B cell (primary cell): Measurements from ENCODE around the gene SLC45A2. TPM values are rescaled to one million over a fixed set of nuclear protein-coding genes. Genes with fewer than 3 reads are reported as not detected.

Source experiments
- ATAC-seq: fragments of 200-7000 bp; cut with Tn5 transposase; one replicate; pipeline ENCODE4 v1.10.0; 2021; ENCODE audit warnings: low read depth, mild to moderate bottlenecking, moderate number of reproducible peaks, moderate library complexity
- CTCF ChIA-PET: fragments of 350-600 bp; sonication (Branson Sonifier 250); formaldehyde crosslinking; loops from one replicate; lab custom pipeline; 2021; ENCODE audit warnings: antibody characterized with exemption, inconsistent platforms; lab: Charles Lee
- POLR2A ChIA-PET: fragments of 350-600 bp; sonication (Branson Sonifier 250); formaldehyde crosslinking; loops from one replicate; lab custom pipeline; 2021; ENCODE audit warnings: antibody characterized with exemption; lab: Charles Lee
- DNase-seq: peaks from one replicate; pipeline ENCODE4 v3.0.0; 2013
- H2AFZ ChIP-seq: 2 replicates; pipeline ENCODE4 v1.6.1; 2012; ENCODE audit warnings: mild to moderate bottlenecking, low read depth, low read length; ENCODE audit not compliant: insufficient read depth, poor library complexity, severe bottlenecking
- H3K27ac ChIP-seq, 2 donors: 1 replicate in 1 of 2; 2 replicates in 1 of 2; pipeline ENCODE4 v1.5.1; 2012 to 2013; ENCODE audit warnings: low read length in 2 of 2, mild to moderate bottlenecking in 2 of 2, moderate library complexity in 1 of 2
- H3K27me3 ChIP-seq, 4 experiments: fragments of 200-600 bp in 1 of 4; sonication (generic) in 1 of 4; replicated peaks in 1 of 4; 1 replicate in 2 of 4; 2 replicates in 2 of 4; pipeline versions ENCODE4 v1.6.1 to v1.7.0; 2013 to 2016; ENCODE audit warnings: low read length in 3 of 4, mild to moderate bottlenecking in 2 of 4, mixed read lengths in 1 of 4, moderate library complexity in 1 of 4; ENCODE audit not compliant: insufficient read depth in 4 of 4, control insufficient read depth in 3 of 4; ENCODE audit errors: control extremely low read depth in 1 of 4
- H3K36me3 ChIP-seq, 2 experiments: replicated peaks in 1 of 2; 1 replicate in 1 of 2; 2 replicates in 1 of 2; pipeline versions ENCODE4 v1.6.1 to v1.7.1; 2013; ENCODE audit warnings: low read length in 1 of 2; ENCODE audit not compliant: insufficient read depth in 2 of 2, control insufficient read depth in 1 of 2; ENCODE audit errors: control extremely low read depth in 1 of 2, extremely low read depth in 1 of 2
- H3K4me1 ChIP-seq, 2 donors: fragments of 200-600 bp in 1 of 2; sonication (generic) in 1 of 2; 1 replicate in 1 of 2; 2 replicates in 1 of 2; pipeline versions ENCODE4 v1.5.1 to v1.6.1; 2013 to 2017; ENCODE audit warnings: low read length in 2 of 2; ENCODE audit not compliant: control insufficient read depth in 2 of 2, insufficient read depth in 2 of 2
- H3K4me2 ChIP-seq: replicated peaks from 2 replicates; pipeline ENCODE3; 2012; ENCODE audit warnings: mild to moderate bottlenecking, low read depth, low read length; ENCODE audit not compliant: poor library complexity, severe bottlenecking
- H3K4me3 ChIP-seq, 5 experiments: fragments of 200-600 bp in 1 of 5; sonication (generic) in 1 of 5; 1 replicate in 3 of 5; 2 replicates in 2 of 5; pipeline versions ENCODE4 v1.5.1 to v1.7.0; 2011 to 2016; ENCODE audit warnings: low read length in 4 of 5, mild to moderate bottlenecking in 4 of 5, low read depth in 2 of 5, control low read depth in 1 of 5, moderate library complexity in 1 of 5; ENCODE audit not compliant: insufficient read depth in 1 of 5; ENCODE audit errors: control extremely low read depth in 1 of 5, extremely low read depth in 1 of 5
- H3K79me2 ChIP-seq: fragments of 200-600 bp; sonication (generic); one replicate; pipeline ENCODE4 v1.6.0; 2016; ENCODE audit warnings: low read length; ENCODE audit not compliant: control insufficient read depth, insufficient read depth
- H3K9ac ChIP-seq: fragments of 200-600 bp; sonication (generic); 2 replicates; pipeline ENCODE4 v1.6.1; 2017; ENCODE audit warnings: mild to moderate bottlenecking, low read length, moderate library complexity
- H3K9me3 ChIP-seq, 3 donors: one replicate each; pipeline versions ENCODE4 v1.6.1 to v1.7.1; 2013; ENCODE audit warnings: low read length in 2 of 3; ENCODE audit not compliant: control insufficient read depth in 2 of 3, insufficient read depth in 1 of 3; ENCODE audit errors: control extremely low read depth in 1 of 3
- H4K20me1 ChIP-seq: 2 replicates; pipeline ENCODE4 v1.6.0; 2012; ENCODE audit warnings: mild to moderate bottlenecking, low read length; ENCODE audit not compliant: insufficient read depth, control insufficient read depth, poor library complexity, severe bottlenecking
- H3K27ac Mint-ChIP-seq: one replicate; pipeline ENCODE4 v1.8.0; 2021; ENCODE audit warnings: mixed read lengths
- H3K27me3 Mint-ChIP-seq: one replicate; pipeline ENCODE4 v1.8.0; 2021; ENCODE audit warnings: mixed read lengths
- H3K4me1 Mint-ChIP-seq: one replicate; pipeline ENCODE4 v1.8.0; 2021; ENCODE audit warnings: mixed read lengths
- H3K4me3 Mint-ChIP-seq: one replicate; pipeline ENCODE4 v1.8.0; 2021; ENCODE audit warnings: mixed read lengths
- H3K9me3 Mint-ChIP-seq: one replicate; pipeline ENCODE4 v1.8.0; 2022; ENCODE audit warnings: mixed read lengths; ENCODE audit not compliant: insufficient read depth
- EZH2 ChIP-seq: IDR thresholded peaks from 2 replicates; pipeline ENCODE4 v1.6.1; 2012; ENCODE audit warnings: borderline replicate concordance, low read depth, mild to moderate bottlenecking, moderate library complexity, low read length; ENCODE audit not compliant: insufficient read depth, poor library complexity, severe bottlenecking
- WGBS: methylation state at CpG from one replicate; pipeline ENCODE4 v1.1.5; 2013; ENCODE audit warnings: missing lambda C conversion rate; ENCODE audit not compliant: insufficient coverage; 5-methylcytosine and 5-hydroxymethylcytosine counted together
- intact Hi-C: fragments of 100-400 bp; cut with micrococcal nuclease; formaldehyde crosslinking; loops from one replicate; pipeline ENCODE4 v1.10.0; 2022
- polyA plus RNA-seq: library from polyadenylated mRNA; depleted of rRNA; stranded (reverse); fragments of >200 nt; gene quantifications from 2 replicates; pipeline ENCODE4 v1.2.3, GENCODE V29; 2012
- total RNA-seq, 2 donors: library from RNA; stranded (reverse); fragments of 120-200 nt in 1 of 2; gene quantifications; 1 replicate in 1 of 2; 2 replicates in 1 of 2; pipeline versions ENCODE4 v1.2.3 to v1.2.4, GENCODE V29; 2013 to 2022
- TF ChIP-seq, protein P1 (sequence below): fragments of 200-600 bp; IDR thresholded peaks from one replicate; pipeline ENCODE4 v1.8.0; 2022; ENCODE audit warnings: antibody characterized with exemption, mild to moderate bottlenecking

The SLC45A2 gene
- total and polyA plus RNA-seq, 2 donors (not counting 1 experiment from before 2014, with no cell fraction given), result not detected

DNA sequence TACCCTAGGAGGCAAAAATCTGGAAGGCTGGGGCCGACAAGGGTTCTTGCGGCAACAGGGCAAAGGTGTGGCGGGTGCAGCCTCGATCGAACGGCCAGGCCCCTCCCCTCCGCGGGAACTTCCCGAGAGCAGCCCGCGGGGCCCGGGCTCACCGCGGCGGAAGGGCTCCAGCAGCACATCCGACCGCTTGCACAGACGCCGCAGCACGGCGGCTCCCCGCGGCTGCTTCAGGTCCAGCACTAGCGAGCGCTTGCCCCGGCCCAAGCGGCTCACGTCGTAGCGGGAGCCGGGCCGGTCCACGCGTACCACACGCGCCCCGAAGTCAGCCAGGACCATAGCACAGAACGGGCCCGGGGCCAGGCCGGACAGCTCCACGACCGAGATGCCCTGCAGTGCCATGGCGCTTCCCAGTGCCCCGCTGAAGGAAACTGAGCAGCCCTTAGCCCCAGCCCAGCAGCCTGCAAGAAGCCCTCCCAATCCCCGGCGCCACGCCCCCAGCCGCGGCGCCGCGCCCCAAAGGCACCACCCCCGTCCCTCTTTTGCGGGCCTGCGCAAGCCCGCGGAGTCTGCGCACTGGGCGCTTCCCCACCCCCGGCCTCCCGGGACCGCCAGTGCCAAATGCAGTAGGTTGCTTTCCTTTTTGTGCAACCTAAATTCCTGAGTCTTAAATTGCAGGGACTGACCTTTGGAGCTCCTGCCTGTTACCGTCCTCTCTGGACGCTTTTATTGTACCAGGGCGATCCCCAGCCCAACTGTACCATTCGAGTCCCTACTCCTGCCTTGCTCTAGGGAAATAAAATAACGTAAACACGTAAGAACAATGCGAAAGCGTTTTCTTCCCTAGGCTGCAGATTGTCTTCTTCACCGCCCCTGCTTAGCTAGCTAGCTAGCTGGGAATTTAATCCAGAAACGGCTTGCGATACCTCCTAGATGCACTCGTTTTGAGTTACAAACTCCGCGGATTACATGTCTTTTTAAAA, 23.4 kb upstream of the SLC45A2 start, which contains the start of gene AMACR:
Gene AMACR, minus strand, starts transcription at position 430 of the 980 bp plus-strand sequence. Its CDS starts 31 bp downstream, at position 399.
- Histone ChIP-seq H3K79me2 (peaks cover 6% of the 10 kb centered on the region), H4K20me1 (no peaks in the 10 kb centered on the region), H2AFZ (peak within 1 kb of the TSS; percentile 91), H3K27ac (peak within 1 kb of the TSS; percentile 72 to 77), H3K27me3 (no peaks in the 10 kb centered on the region), H3K9me3 (no peaks in the 10 kb centered on the region), H3K4me2 (peak within 1 kb of the TSS; percentile 74), H3K9ac (peak within 1 kb of the TSS; percentile 82), H3K4me3 (peak within 1 kb of the TSS; percentile 76 to 98 (median 92)), H3K4me1 (peaks cover 9 to 15% of the 10 kb centered on the region in 2 donors), H3K36me3 (peaks cover 6 to 7% of the 10 kb centered on the region in 2 experiments)
- H3K27me3 Mint-ChIP-seq, result no peaks in the 10 kb centered on the region
- peak within 1 kb of the TSS; percentile 95 for H3K4me3 Mint-ChIP-seq
- TF ChIP-seq, protein P1, sequence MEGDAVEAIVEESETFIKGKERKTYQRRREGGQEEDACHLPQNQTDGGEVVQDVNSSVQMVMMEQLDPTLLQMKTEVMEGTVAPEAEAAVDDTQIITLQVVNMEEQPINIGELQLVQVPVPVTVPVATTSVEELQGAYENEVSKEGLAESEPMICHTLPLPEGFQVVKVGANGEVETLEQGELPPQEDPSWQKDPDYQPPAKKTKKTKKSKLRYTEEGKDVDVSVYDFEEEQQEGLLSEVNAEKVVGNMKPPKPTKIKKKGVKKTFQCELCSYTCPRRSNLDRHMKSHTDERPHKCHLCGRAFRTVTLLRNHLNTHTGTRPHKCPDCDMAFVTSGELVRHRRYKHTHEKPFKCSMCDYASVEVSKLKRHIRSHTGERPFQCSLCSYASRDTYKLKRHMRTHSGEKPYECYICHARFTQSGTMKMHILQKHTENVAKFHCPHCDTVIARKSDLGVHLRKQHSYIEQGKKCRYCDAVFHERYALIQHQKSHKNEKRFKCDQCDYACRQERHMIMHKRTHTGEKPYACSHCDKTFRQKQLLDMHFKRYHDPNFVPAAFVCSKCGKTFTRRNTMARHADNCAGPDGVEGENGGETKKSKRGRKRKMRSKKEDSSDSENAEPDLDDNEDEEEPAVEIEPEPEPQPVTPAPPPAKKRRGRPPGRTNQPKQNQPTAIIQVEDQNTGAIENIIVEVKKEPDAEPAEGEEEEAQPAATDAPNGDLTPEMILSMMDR, result no peak
- no peak for TF ChIP-seq EZH2
- H3K4me1 Mint-ChIP-seq, result peaks cover 22% of the 10 kb centered on the region
- ChIA-PET POLR2A (interaction anchor here (0.6 to 2.0 kb wide), 5 partner anchors 38 to 922 kb away, joined by 3 to 5 read pairs (median 3); partner anchors contain the start of genes BRIX1, DNAJC21, RAD1 and TTC23L), CTCF (interaction anchor here (1.0 to 1.3 kb wide), 3 partner anchors 9 to 10 kb away, joined by 3 to 5 read pairs (median 3); no protein-coding TSS in a partner anchor)
- H3K27ac Mint-ChIP-seq, result peak within 1 kb of the TSS; percentile 92
- H3K9me3 Mint-ChIP-seq, result no peaks in the 10 kb centered on the region
- WGBS, result under 1% methylated on average over 71 of the region's 76 CpGs
- peak; percentile 90 for ATAC-seq
- DNase-seq, result peak; percentile 87
- intact Hi-C loops, result loop anchor here (2.0 to 5.0 kb wide), 3 partner anchors 567 to 1566 kb away; partner anchors contain the start of genes BRIX1, RAD1, TARS1 and ZFR
